GM23338 (cell line): ENCODE results near the gene SPTLC2. TPM values are rescaled to one million over a fixed set of nuclear protein-coding genes. Genes with fewer than 3 reads are reported as not detected.

Source experiments
- ATAC-seq: fragments of 200-7000 bp; cut with Tn5 transposase; 3 replicates; pipeline ENCODE4 v1.9.1; 2020
- DNase-seq: peaks from one replicate; pipeline ENCODE4 v3.0.0-alpha.2; 2015; ENCODE audit warnings: low spot score
- H2AFZ ChIP-seq: fragments of 200-600 bp; sonication (generic); 2 replicates; pipeline ENCODE4 v1.8.0; 2016; ENCODE audit warnings: antibody characterized with exemption, mild to moderate bottlenecking, moderate library complexity
- H3F3A ChIP-seq: fragments of 200-600 bp; sonication (generic); replicated peaks from 2 replicates; pipeline ENCODE4 v1.8.0; 2017; ENCODE audit warnings: antibody characterized with exemption, mixed run types, low read depth
- H3K27ac ChIP-seq: fragments of 200-600 bp; sonication (generic); 2 replicates; pipeline ENCODE4 v1.6.1; 2016; ENCODE audit warnings: low read depth
- H3K27me3 ChIP-seq: fragments of 200-600 bp; sonication (generic); 2 replicates; pipeline ENCODE4 v1.8.0; 2016; ENCODE audit warnings: mild to moderate bottlenecking, mixed run types, moderate library complexity; ENCODE audit not compliant: insufficient read depth
- H3K36me3 ChIP-seq: fragments of 200-600 bp; sonication (generic); 2 replicates; pipeline ENCODE4 v1.8.0; 2016; ENCODE audit warnings: mild to moderate bottlenecking; ENCODE audit not compliant: insufficient read depth
- H3K4me1 ChIP-seq: fragments of 200-600 bp; sonication (generic); 2 replicates; pipeline ENCODE4 v1.8.0; 2016; ENCODE audit warnings: mild to moderate bottlenecking, moderate library complexity; ENCODE audit not compliant: insufficient read depth
- H3K4me2 ChIP-seq: fragments of 200-600 bp; sonication (generic); 2 replicates; pipeline ENCODE4 v1.7.1; 2017; ENCODE audit warnings: mixed run types
- H3K4me3 ChIP-seq: fragments of 200-600 bp; sonication (generic); 2 replicates; pipeline ENCODE4 v1.6.1; 2016; ENCODE audit warnings: mixed run types
- H3K79me2 ChIP-seq: fragments of 200-600 bp; sonication (generic); replicated peaks from 2 replicates; pipeline ENCODE4 v1.8.0; 2017; ENCODE audit warnings: mild to moderate bottlenecking; ENCODE audit not compliant: insufficient read depth
- H3K9me2 ChIP-seq: fragments of 200-600 bp; sonication (generic); 2 replicates; pipeline ENCODE4 v1.8.0; 2017; ENCODE audit not compliant: insufficient read depth
- H4K20me1 ChIP-seq: fragments of 200-600 bp; sonication (generic); replicated peaks from 2 replicates; pipeline ENCODE4 v1.8.0; 2017; ENCODE audit warnings: mild to moderate bottlenecking; ENCODE audit not compliant: insufficient read depth
- H3K27ac Mint-ChIP-seq: 2 replicates; pipeline ENCODE4 v1.8.0; 2020; ENCODE audit warnings: inconsistent platforms, mild to moderate bottlenecking, moderate library complexity, mixed read lengths
- H3K27me3 Mint-ChIP-seq: 3 replicates; pipeline ENCODE4 v1.8.0; 2022; ENCODE audit warnings: low read depth, mild to moderate bottlenecking, moderate library complexity, mixed read lengths, inconsistent platforms; ENCODE audit not compliant: insufficient read depth, poor library complexity
- H3K36me3 Mint-ChIP-seq: 3 replicates; pipeline ENCODE4 v1.8.0; 2021; ENCODE audit warnings: low read depth, mild to moderate bottlenecking, inconsistent platforms, moderate library complexity, mixed read lengths
- H3K4me1 Mint-ChIP-seq: 3 replicates; pipeline ENCODE4 v1.8.0; 2020; ENCODE audit warnings: mild to moderate bottlenecking, inconsistent platforms, mixed read lengths
- H3K4me3 Mint-ChIP-seq: 3 replicates; pipeline ENCODE4 v1.8.0; 2021; ENCODE audit warnings: moderate library complexity, mild to moderate bottlenecking, inconsistent platforms, mixed read lengths
- H3K9me3 Mint-ChIP-seq: 3 replicates; pipeline ENCODE4 v1.8.0; 2020; ENCODE audit warnings: moderate library complexity, mild to moderate bottlenecking, inconsistent platforms, mixed read lengths
- CREB1 ChIP-seq: fragments of 250-450 bp; sonication (Bioruptor Pico); IDR thresholded peaks from 2 replicates; pipeline ENCODE4 v1.5.0; 2020; ENCODE audit warnings: low read depth, mild to moderate bottlenecking, moderate library complexity
- EZH2 ChIP-seq: fragments of 200-600 bp; sonication (generic); IDR thresholded peaks from one replicate; pipeline ENCODE4 v1.8.0; 2017; ENCODE audit warnings: antibody characterized with exemption, mild to moderate bottlenecking, low read depth; ENCODE audit not compliant: unreplicated experiment
- EZH2phosphoT487 ChIP-seq: fragments of 200-600 bp; sonication (generic); IDR thresholded peaks from one replicate; pipeline ENCODE4 v1.8.1; 2018; ENCODE audit warnings: antibody characterized with exemption; ENCODE audit not compliant: unreplicated experiment
- JUNB ChIP-seq: IDR thresholded peaks from one replicate; pipeline ENCODE4 v1.6.1; 2016; ENCODE audit warnings: antibody characterized with exemption; ENCODE audit not compliant: unreplicated experiment
- NANOG ChIP-seq: IDR thresholded peaks from 2 replicates; pipeline ENCODE4 v1.6.1; 2016; ENCODE audit warnings: antibody characterized with exemption, borderline replicate concordance
- POLR2AphosphoS5 ChIP-seq: IDR thresholded peaks from 2 replicates; pipeline ENCODE4 v1.6.1; 2016; ENCODE audit warnings: antibody characterized with exemption, low read depth
- ZNF114 ChIP-seq: fragments of 250-450 bp; sonication (Bioruptor Pico); IDR thresholded peaks from 2 replicates; pipeline ENCODE4 v1.5.0; 2020; ENCODE audit warnings: mild to moderate bottlenecking, moderate library complexity
- ZNF331 ChIP-seq: fragments of 250-450 bp; sonication (Bioruptor Pico); IDR thresholded peaks from 2 replicates; pipeline ENCODE4 v1.5.0; 2020; ENCODE audit warnings: low read depth, mild to moderate bottlenecking, moderate library complexity
- polyA plus RNA-seq: library from polyadenylated mRNA; unstranded; fragments of >200 nt; fragmentation: Nextera tagmentation; extraction: Ambion mirVana; gene quantifications from 2 replicates; pipeline ENCODE4 v1.2.1, GENCODE V29; 2016
- total RNA-seq: library from RNA; depleted of rRNA; stranded (reverse); fragments of >200 nt; shearing (Covaris generic); gene quantifications from 2 replicates; pipeline ENCODE4 v1.2.3, GENCODE V29; 2014
- TF ChIP-seq, protein P1 (sequence below), 2 experiments: fragments of 200-600 bp in 1 of 2; sonication (generic) in 1 of 2; conservative IDR thresholded peaks; 2 replicates each; pipeline versions ENCODE4 v1.5.1 to v1.6.1; 2016 to 2017; ENCODE audit warnings: antibody characterized with exemption in 2 of 2, low read depth in 2 of 2, mild to moderate bottlenecking in 2 of 2, moderate library complexity in 1 of 2
- TF ChIP-seq, protein P2 (sequence below): IDR thresholded peaks from 2 replicates; pipeline ENCODE4 v1.6.1; 2016; ENCODE audit warnings: antibody characterized with exemption
- TF ChIP-seq, protein P3 (sequence below): IDR thresholded peaks from one replicate; pipeline ENCODE4 v1.6.1; 2018; ENCODE audit warnings: antibody characterized with exemption; ENCODE audit not compliant: unreplicated experiment

The SPTLC2 gene
- total and polyA plus RNA-seq, 2 experiments from 2014 or later: 22.3 to 38.9 TPM

DNA sequence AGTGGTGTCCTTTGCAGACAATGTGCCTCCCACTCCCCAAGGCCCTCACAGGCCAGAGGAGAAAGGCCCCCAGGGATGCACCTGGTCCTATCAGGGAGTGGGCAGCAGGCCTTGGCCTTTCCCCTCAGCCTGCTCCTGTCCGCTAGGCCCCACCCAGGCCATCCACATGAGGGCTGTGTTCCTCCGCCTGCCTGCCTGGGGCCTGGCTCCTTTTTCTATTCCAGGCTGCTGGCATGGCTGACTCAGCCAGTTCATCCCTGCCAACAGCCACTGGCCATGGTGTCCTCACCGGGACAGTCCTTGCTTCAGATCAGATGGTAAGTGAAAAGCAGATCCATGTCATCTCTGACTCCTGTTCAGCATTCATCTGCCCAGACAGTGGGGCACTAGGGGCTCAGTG lies 131.2 kb downstream of the SPTLC2 start:
- Histone ChIP-seq H4K20me1 (no peaks in the 10 kb centered on the region), H3K36me3 (no peaks in the 10 kb centered on the region), H2AFZ (no peak overlapping the region), H3F3A (no peaks in the 10 kb centered on the region), H3K79me2 (no peaks in the 10 kb centered on the region), H3K27ac (no peak overlapping the region), H3K4me2 (no peak overlapping the region), H3K4me3 (no peak overlapping the region), H3K9me2 (no peaks in the 10 kb centered on the region), H3K4me1 (no peaks in the 10 kb centered on the region), H3K27me3 (no peaks in the 10 kb centered on the region)
- Mint-ChIP-seq H3K9me3 (no peaks in the 10 kb centered on the region), H3K4me3 (no peak overlapping the region), H3K36me3 (no peaks in the 10 kb centered on the region), H3K27ac (no peak overlapping the region), H3K27me3 (peaks cover 6% of the 10 kb centered on the region), H3K4me1 (no peaks in the 10 kb centered on the region)
- ATAC-seq (no peak), DNase-seq (no peak)
- TF ChIP-seq, protein P1, sequence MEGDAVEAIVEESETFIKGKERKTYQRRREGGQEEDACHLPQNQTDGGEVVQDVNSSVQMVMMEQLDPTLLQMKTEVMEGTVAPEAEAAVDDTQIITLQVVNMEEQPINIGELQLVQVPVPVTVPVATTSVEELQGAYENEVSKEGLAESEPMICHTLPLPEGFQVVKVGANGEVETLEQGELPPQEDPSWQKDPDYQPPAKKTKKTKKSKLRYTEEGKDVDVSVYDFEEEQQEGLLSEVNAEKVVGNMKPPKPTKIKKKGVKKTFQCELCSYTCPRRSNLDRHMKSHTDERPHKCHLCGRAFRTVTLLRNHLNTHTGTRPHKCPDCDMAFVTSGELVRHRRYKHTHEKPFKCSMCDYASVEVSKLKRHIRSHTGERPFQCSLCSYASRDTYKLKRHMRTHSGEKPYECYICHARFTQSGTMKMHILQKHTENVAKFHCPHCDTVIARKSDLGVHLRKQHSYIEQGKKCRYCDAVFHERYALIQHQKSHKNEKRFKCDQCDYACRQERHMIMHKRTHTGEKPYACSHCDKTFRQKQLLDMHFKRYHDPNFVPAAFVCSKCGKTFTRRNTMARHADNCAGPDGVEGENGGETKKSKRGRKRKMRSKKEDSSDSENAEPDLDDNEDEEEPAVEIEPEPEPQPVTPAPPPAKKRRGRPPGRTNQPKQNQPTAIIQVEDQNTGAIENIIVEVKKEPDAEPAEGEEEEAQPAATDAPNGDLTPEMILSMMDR (conservative IDR thresholded peaks at IDR 0.05; ENCODE audit: low read depth in 2 of 2): no peak
- TF ChIP-seq CREB1 (CRISPR knock-in tag) (no peak), JUNB (no peak), POLR2AphosphoS5 (no peak), EZH2phosphoT487 (no peak), ZNF331 (CRISPR knock-in tag) (no peak), EZH2 (no peak), NANOG (no peak)
- TF ChIP-seq, protein P2, sequence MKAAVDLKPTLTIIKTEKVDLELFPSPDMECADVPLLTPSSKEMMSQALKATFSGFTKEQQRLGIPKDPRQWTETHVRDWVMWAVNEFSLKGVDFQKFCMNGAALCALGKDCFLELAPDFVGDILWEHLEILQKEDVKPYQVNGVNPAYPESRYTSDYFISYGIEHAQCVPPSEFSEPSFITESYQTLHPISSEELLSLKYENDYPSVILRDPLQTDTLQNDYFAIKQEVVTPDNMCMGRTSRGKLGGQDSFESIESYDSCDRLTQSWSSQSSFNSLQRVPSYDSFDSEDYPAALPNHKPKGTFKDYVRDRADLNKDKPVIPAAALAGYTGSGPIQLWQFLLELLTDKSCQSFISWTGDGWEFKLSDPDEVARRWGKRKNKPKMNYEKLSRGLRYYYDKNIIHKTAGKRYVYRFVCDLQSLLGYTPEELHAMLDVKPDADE: no peak

DNA sequence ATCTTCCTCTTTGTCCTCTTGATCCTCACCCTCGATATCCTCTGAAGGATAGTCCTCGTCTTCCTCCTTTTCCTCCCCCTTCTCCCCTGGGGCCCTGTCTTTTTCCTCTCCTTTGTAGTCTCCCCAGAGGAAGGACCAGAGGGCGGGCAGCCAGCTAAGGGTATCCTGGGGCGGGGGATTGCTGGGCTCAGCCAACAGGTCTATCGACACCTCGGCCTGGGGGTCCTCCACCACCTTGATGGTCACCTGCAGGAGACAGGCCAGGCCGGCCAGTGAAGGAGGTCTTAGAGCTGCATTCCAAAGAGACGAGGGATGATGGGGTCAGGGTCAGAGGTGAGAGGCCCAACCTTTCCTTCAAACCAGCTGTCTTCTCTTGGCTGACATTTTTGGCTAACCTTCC lies 134.0 kb downstream of the SPTLC2 start:
- H3K27ac Mint-ChIP-seq: no peak overlapping the region
- Histone ChIP-seq H3K79me2 (no peaks in the 10 kb centered on the region), H3K27me3 (no peaks in the 10 kb centered on the region), H3K36me3 (no peaks in the 10 kb centered on the region), H3K9me2 (no peaks in the 10 kb centered on the region), H4K20me1 (no peaks in the 10 kb centered on the region), H3F3A (no peaks in the 10 kb centered on the region), H3K4me2 (no peak overlapping the region), H3K27ac (no peak overlapping the region), H3K4me3 (no peak overlapping the region), H2AFZ (no peak overlapping the region), H3K4me1 (no peaks in the 10 kb centered on the region)
- H3K9me3 Mint-ChIP-seq: no peaks in the 10 kb centered on the region
- peaks cover under 1% of the 10 kb centered on the region for H3K27me3 Mint-ChIP-seq
- H3K4me1 Mint-ChIP-seq: no peaks in the 10 kb centered on the region
- no peak overlapping the region for H3K4me3 Mint-ChIP-seq
- H3K36me3 Mint-ChIP-seq: no peaks in the 10 kb centered on the region
- DNase-seq (no peak), ATAC-seq (no peak)
- TF ChIP-seq ZNF114 (CRISPR knock-in tag) (no peak), CREB1 (CRISPR knock-in tag) (no peak), NANOG (no peak), JUNB (no peak)
- TF ChIP-seq, protein P3, sequence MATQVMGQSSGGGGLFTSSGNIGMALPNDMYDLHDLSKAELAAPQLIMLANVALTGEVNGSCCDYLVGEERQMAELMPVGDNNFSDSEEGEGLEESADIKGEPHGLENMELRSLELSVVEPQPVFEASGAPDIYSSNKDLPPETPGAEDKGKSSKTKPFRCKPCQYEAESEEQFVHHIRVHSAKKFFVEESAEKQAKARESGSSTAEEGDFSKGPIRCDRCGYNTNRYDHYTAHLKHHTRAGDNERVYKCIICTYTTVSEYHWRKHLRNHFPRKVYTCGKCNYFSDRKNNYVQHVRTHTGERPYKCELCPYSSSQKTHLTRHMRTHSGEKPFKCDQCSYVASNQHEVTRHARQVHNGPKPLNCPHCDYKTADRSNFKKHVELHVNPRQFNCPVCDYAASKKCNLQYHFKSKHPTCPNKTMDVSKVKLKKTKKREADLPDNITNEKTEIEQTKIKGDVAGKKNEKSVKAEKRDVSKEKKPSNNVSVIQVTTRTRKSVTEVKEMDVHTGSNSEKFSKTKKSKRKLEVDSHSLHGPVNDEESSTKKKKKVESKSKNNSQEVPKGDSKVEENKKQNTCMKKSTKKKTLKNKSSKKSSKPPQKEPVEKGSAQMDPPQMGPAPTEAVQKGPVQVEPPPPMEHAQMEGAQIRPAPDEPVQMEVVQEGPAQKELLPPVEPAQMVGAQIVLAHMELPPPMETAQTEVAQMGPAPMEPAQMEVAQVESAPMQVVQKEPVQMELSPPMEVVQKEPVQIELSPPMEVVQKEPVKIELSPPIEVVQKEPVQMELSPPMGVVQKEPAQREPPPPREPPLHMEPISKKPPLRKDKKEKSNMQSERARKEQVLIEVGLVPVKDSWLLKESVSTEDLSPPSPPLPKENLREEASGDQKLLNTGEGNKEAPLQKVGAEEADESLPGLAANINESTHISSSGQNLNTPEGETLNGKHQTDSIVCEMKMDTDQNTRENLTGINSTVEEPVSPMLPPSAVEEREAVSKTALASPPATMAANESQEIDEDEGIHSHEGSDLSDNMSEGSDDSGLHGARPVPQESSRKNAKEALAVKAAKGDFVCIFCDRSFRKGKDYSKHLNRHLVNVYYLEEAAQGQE: no peak
